Measurements from ENCODE around the gene STAB2. TPM values are rescaled to one million over a fixed set of nuclear protein-coding genes. Genes with fewer than 3 reads are reported as not detected.

Gene STAB2
- total RNA-seq, 4 donors from 2014 or later: 0.27 to 6.5 (median 1.2) TPM

DNA sequence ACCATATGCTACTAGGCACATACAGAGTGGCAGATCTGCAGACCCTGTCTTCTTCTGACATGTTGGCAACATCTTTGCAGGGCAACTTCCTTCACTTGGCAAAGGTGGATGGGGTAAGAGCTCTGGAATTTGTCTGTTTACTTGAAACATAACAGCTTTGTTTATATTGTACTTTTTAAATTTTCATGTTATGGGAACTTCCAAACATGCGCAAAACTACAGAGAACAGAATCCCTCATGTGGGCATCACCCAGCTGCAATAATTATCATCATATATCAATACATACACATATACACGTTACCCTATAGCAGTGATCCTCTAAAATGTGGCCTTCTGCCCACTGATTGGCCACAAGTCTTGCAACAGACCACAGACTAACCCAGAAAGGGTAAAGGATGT is 103.4 kb downstream of the STAB2 start:
- TF ChIP-seq POLR2A (IDR thresholded peaks at IDR 0.05) (no peak), CTCF (IDR thresholded peaks at IDR 0.05) (no peak)
- Histone ChIP-seq H3K27ac (no peak overlapping the region), H3K9me3 (no peaks in the 10 kb centered on the region), H3K4me1 (no peaks in the 10 kb centered on the region), H3K36me3 (no peaks in the 10 kb centered on the region), H3K27me3 (no peaks in the 10 kb centered on the region), H3K4me3 (replicated peaks in 1 of 3) (no peak overlapping the region)
- intact Hi-C loops (cut with DNase I): no loop called here
- WGBS, 2 donors: 87 to 90% methylated on average over 2 of the region's 2 CpGs
- DNase-seq: no peak

GRCh38 chr12:103691063-103691462 is 104.0 kb downstream of the STAB2 start:
- DNase-seq: no peak
- Histone ChIP-seq H3K4me1 (no peaks in the 10 kb centered on the region), H3K27ac (no peak overlapping the region), H3K36me3 (no peaks in the 10 kb centered on the region), H3K27me3 (no peaks in the 10 kb centered on the region), H3K9me3 (no peaks in the 10 kb centered on the region), H3K4me3 (replicated peaks in 1 of 3) (no peak overlapping the region)
- no peak for TF ChIP-seq CTCF (IDR thresholded peaks at IDR 0.05)
- TF ChIP-seq POLR2A (IDR thresholded peaks at IDR 0.05): no peak
- intact Hi-C loops (cut with DNase I): no loop called here
- WGBS, 2 donors: 81 to 97% methylated on average over 3 of the region's 3 CpGs

- Histone ChIP-seq H3K9me3 (no peaks in the 10 kb centered on the region), H3K4me1 (no peaks in the 10 kb centered on the region), H3K4me3 (replicated peaks in 1 of 3) (no peak overlapping the region), H3K36me3 (no peaks in the 10 kb centered on the region), H3K27ac (no peak overlapping the region), H3K27me3 (no peaks in the 10 kb centered on the region)
- intact Hi-C loops (cut with DNase I): no loop called here
- WGBS, 2 donors: 87 to 88% methylated on average over 5 of the region's 5 CpGs
- TF ChIP-seq POLR2A (IDR thresholded peaks at IDR 0.05) (no peak), CTCF (IDR thresholded peaks at IDR 0.05) (no peak)
- DNase-seq: no peak
These were observed 109.0 kb downstream of the STAB2 start for GRCh38 chr12:103696101-103696500.

- 79 to 89% methylated on average over 9 of the region's 9 CpGs for WGBS, 2 donors
- intact Hi-C loops (cut with DNase I): no loop called here
- Histone ChIP-seq H3K4me1 (no peaks in the 10 kb centered on the region), H3K27me3 (no peaks in the 10 kb centered on the region), H3K4me3 (replicated peaks in 1 of 3) (no peak overlapping the region), H3K9me3 (no peaks in the 10 kb centered on the region), H3K36me3 (no peaks in the 10 kb centered on the region), H3K27ac (no peak overlapping the region)
- no peak for TF ChIP-seq CTCF (IDR thresholded peaks at IDR 0.05)
- no peak for DNase-seq
These were observed 111.1 kb downstream of the STAB2 start for GRCh38 chr12:103697971-103698751.

DNA sequence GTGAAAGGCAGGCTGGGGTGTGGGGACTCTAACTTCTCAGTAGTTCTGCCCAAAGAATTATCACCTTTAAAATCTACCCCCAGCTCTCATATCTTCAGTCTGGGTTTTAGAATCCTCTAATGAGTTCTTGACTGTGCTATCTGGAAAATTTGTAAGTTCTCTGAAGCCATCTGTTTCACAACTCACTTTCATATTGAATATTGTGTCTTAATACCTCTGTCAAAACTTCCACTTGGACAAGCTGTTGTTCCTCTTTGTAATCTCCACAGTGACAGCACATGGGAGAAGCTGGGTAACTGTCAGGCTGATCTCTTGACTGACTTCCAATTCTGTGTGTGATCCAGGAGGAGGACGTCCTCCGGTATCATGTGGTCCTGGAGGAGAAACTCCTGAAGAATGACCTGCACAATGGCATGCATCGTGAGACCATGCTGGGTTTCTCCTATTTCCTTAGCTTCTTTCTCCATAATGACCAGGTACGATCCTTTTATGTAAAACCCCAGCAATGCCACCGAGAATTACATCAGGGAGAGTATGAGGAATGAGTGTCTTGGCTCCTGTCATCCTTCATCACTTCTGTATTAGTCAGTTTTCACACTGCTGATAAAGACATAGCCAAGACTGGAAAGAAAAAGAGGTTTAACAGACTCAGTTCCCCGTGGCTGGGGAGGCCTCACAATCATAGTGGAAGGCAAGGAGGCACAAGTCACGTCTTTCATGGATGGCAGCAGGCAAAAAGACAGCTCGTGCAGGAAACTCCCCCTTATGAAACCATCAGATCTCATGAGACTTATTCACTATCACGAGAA is 111.9 kb downstream of the STAB2 start:
- intact Hi-C loops (cut with DNase I): no loop called here
- WGBS, 2 donors: 76 to 86% methylated on average over 9 of the region's 9 CpGs

More for the DNA sequence above, 111.9 kb downstream of the STAB2 start:
- no peak overlapping the region for H3K4me3 ChIP-seq (replicated peaks in 1 of 3)
- H3K4me1 ChIP-seq: no peaks in the 10 kb centered on the region
- TF ChIP-seq CTCF (IDR thresholded peaks at IDR 0.05) (no peak), POLR2A (IDR thresholded peaks at IDR 0.05) (no peak)
- no peak for DNase-seq
- H3K36me3 ChIP-seq: no peaks in the 10 kb centered on the region
- no peaks in the 10 kb centered on the region for H3K9me3 ChIP-seq
- H3K27me3 ChIP-seq: no peaks in the 10 kb centered on the region
- H3K27ac ChIP-seq: no peak overlapping the region

All from thyroid gland (tissue), 4 donors.